BJ (cell line): Measurements from ENCODE around the gene SNRNP70. TPM values are rescaled to one million over a fixed set of nuclear protein-coding genes. Genes with fewer than 3 reads are reported as not detected.
A peak's percentile ranks its signal among the peaks of the same experiment; 100 is the strongest.
"Not testable (repeated sequence)": the region's sequence is repeated elsewhere in the genome, so short reads cannot be mapped to it uniquely, and the experiment has no call there.

Experiments used
- CTCF ChIA-PET: fragments of 350-600 bp; formaldehyde crosslinking; extraction: SDS; loops from one replicate; lab custom pipeline; 2021; ENCODE audit warnings: antibody characterized with exemption, inconsistent platforms; lab: Yijun Ruan, JAX
- POLR2A ChIA-PET: fragments of 300-600 bp; sonication (Branson Sonifier 250); formaldehyde crosslinking; extraction: SDS; loops from one replicate; lab custom pipeline; 2021; ENCODE audit warnings: antibody characterized with exemption; lab: Charles Lee
- DNase-seq: peaks from one replicate; pipeline ENCODE4 v3.0.0-alpha.2; 2011; ENCODE audit warnings: low read depth
- H3K27me3 ChIP-seq: 2 replicates; pipeline ENCODE4 v1.6.0; 2011; ENCODE audit warnings: low read length; ENCODE audit not compliant: control insufficient read depth, insufficient read depth
- H3K36me3 ChIP-seq: 2 replicates; pipeline ENCODE4 v1.5.1; 2011; ENCODE audit warnings: low read length; ENCODE audit not compliant: control insufficient read depth, insufficient read depth
- H3K4me3 ChIP-seq: 2 replicates; pipeline ENCODE4 v1.5.1; 2011; ENCODE audit warnings: low read depth, mild to moderate bottlenecking, control low read depth, low read length
- polyA minus RNA-seq: library from RNA; depleted of rRNA, polyadenylated mRNA; stranded (reverse); fragments of >200 nt; gene quantifications from 2 replicates; pipeline ENCODE4 v1.2.3, GENCODE V29; 2011; rRNA and poly(A)+ RNA removed
- polyA plus RNA-seq: library from polyadenylated mRNA; depleted of rRNA; stranded (reverse); fragments of >200 nt; gene quantifications from 2 replicates; pipeline ENCODE4 v1.2.3, GENCODE V29; 2011; rRNA removed
- TF ChIP-seq, protein P1 (sequence below): IDR thresholded peaks from 2 replicates; pipeline ENCODE4 v1.5.1; 2011; ENCODE audit warnings: low read depth, mild to moderate bottlenecking, control low read depth, inconsistent platforms, low read length, moderate library complexity; ENCODE audit not compliant: insufficient read depth

Gene SNRNP70, protein sequence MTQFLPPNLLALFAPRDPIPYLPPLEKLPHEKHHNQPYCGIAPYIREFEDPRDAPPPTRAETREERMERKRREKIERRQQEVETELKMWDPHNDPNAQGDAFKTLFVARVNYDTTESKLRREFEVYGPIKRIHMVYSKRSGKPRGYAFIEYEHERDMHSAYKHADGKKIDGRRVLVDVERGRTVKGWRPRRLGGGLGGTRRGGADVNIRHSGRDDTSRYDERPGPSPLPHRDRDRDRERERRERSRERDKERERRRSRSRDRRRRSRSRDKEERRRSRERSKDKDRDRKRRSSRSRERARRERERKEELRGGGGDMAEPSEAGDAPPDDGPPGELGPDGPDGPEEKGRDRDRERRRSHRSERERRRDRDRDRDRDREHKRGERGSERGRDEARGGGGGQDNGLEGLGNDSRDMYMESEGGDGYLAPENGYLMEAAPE
- 125 and 268 TPM in 2 replicates for polyA plus RNA-seq
- 27.9 and 28.8 TPM in 2 replicates for polyA minus RNA-seq

DNA sequence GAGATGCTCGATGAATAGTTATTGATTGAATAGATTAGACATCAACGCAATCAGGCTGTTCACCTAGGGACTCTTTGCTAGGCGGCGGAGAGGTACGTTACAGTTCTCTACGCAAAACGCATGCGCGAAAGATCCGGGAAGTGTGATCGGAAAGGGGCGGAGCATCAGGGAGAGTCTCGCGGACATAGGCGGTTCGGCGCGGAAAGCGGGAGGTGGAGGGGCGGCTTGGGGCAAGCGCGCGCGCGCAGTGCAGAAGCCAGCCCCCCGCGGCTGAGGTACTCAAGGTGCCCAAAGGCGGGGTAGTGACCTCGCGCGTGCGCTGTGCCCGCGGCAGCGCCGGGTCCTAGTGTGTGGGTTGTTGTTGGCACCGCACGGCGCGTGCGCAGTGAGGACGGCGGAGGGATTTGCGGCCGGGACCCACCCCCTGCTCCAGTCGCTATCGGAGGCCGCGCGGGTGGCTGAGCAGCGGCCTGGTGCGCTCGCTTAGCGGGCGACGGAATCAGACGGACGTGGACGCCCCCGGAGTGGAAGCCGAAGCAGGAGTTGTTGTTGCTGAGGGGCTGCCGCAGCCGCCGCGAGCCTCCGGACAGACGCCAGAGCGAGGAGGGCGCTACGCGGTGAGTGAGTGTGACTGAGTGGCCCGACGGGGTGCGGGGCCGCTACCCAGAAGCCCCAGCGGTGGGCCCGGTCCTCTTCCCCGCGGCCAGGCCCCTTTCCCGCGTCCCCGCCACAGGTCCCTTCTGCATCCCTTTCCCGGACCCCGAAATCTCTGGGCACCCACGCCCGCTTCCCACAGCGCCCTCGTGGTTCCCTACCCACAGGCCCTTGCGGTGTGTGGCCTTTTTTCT, at the start of gene SNRNP70:
Gene SNRNP70 (plus strand): TSS at position 432 of the 848 bp plus-strand sequence. CDS start 964 bp downstream, outside the sequence.
- Histone ChIP-seq H3K27me3 (no peaks in the 10 kb centered on the region), H3K36me3 (peaks cover 8% of the 10 kb centered on the region), H3K4me3 (peak within 1 kb of the TSS; percentile 85)
- peak; percentile 90 for DNase-seq
- POLR2A ChIA-PET = interaction anchor here (0.7 kb wide), 1 partner anchor 240 kb away, joined by 5 read pairs; the partner anchor contains the start of gene SLC6A16
- CTCF ChIA-PET = interaction anchor here (2.6 kb wide), 1 partner anchor 13 kb away, joined by 15 read pairs; no protein-coding TSS in a partner anchor
- TF ChIP-seq, protein P1, sequence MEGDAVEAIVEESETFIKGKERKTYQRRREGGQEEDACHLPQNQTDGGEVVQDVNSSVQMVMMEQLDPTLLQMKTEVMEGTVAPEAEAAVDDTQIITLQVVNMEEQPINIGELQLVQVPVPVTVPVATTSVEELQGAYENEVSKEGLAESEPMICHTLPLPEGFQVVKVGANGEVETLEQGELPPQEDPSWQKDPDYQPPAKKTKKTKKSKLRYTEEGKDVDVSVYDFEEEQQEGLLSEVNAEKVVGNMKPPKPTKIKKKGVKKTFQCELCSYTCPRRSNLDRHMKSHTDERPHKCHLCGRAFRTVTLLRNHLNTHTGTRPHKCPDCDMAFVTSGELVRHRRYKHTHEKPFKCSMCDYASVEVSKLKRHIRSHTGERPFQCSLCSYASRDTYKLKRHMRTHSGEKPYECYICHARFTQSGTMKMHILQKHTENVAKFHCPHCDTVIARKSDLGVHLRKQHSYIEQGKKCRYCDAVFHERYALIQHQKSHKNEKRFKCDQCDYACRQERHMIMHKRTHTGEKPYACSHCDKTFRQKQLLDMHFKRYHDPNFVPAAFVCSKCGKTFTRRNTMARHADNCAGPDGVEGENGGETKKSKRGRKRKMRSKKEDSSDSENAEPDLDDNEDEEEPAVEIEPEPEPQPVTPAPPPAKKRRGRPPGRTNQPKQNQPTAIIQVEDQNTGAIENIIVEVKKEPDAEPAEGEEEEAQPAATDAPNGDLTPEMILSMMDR = no peak

DNA sequence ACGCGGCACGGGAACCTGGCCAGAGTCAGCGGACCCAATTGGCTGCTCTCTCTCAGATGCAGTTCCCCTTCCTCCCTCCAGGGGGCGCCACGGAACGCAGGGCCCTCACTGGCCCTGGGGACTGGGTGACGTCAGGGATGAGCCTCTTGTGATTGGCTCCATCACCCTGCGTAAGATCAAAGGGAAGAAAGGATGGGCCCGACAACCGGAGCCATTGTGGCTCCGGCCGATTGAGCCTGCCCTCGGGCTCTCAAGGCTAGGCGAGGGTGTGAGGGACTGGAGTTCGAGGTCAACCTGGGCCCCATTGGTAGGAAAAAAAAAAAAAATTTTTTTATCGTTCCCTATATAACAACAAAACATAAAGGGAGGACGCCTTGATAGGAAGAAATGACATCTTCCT, 48.4 kb upstream of the SNRNP70 start, which contains the start of gene CGB1:
Gene CGB1 (minus strand): TSS at position 81 of the 400 bp plus-strand sequence. CDS start 184 bp downstream, outside the sequence.
- TF ChIP-seq, protein P1 = peak; percentile 53
- CTCF ChIA-PET, H3K27me3 ChIP-seq, POLR2A ChIA-PET, DNase-seq, H3K4me3 ChIP-seq, H3K36me3 ChIP-seq: not testable (repeated sequence)

DNA sequence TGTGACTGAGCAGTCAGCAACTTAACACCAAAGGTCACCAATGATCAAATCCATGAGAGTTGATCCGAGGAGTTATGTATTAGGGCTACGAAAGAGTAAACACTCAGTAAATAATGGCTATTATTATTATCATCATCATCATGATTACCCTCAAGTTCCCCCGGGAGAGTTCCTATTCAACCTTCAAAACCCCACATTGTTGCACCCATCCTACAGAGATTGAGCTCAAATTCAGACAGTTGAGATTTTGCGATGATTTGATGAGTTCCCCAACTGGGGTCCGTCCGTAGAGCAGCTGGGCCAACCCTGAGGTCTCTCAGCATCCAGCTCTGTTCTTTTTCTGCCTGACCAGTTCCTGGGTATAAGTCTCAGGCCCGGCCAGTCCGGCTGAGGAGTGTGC, 47.1 kb upstream of the SNRNP70 start:
- H3K36me3 ChIP-seq, H3K4me3 ChIP-seq, H3K27me3 ChIP-seq, POLR2A ChIA-PET, DNase-seq, CTCF ChIA-PET: not testable (repeated sequence)

DNA sequence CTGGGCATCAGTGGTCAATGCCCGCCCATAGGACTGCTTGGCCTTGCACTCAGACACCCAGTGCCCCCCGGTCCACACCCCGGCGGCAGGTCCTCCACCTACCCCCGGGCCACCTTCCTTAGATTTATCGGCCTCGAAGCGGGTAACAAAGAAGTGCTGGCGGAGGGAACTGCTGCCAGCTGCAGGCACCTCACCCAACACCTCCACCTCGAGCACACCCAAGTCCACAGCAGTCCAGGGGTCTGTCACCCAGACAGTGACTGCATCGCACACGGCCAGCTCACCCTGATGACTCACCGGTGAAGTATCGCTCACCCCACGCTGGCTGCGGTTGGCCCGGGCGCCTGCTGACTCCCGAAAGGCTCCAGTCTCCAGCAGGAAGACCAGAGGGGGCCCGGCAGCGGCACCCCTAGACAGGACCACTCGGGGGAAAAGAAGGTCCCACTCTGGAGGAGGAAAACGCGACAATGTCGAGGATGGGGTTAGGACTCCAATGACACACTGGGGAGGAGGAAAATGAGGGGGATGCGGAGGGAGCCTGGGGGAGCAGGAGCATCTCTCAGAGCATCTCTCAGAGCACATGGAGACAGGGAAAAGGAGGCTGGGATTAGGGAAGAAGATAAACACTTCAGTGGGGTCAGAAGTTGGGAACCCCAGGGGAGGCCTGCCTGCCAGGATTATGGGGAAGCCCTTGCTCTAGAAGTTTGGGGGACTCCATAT, 46.5 kb upstream of the SNRNP70 start:
- H3K27me3 ChIP-seq, DNase-seq, H3K4me3 ChIP-seq, H3K36me3 ChIP-seq, POLR2A ChIA-PET: not testable (repeated sequence)
- CTCF ChIA-PET = interaction anchor here (0.8 kb wide), 1 partner anchor 21 kb away, joined by 3 read pairs; no protein-coding TSS in a partner anchor

DNA sequence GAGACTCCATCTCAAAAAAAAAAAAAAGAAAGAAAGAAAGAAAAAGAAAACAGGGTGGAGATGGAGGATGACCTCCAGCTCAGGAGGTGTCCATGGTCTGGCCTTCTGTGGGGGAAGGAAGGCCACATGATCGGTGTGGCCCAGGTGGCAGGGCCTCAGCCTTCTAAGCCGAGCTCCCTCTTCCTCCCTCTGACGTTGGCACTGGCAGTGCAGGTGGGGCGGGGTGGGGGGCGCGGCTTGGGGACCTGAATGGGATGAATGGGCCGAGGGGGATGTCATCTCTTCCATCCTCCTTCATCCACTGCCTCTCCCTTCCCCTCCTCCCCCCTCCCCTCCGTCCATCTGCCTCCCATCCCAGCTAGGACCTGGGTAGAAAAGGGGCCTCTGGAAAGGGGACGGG, 45.5 kb upstream of the SNRNP70 start:
- H3K4me3 ChIP-seq, H3K27me3 ChIP-seq, CTCF ChIA-PET, POLR2A ChIA-PET, DNase-seq, H3K36me3 ChIP-seq: not testable (repeated sequence)

DNA sequence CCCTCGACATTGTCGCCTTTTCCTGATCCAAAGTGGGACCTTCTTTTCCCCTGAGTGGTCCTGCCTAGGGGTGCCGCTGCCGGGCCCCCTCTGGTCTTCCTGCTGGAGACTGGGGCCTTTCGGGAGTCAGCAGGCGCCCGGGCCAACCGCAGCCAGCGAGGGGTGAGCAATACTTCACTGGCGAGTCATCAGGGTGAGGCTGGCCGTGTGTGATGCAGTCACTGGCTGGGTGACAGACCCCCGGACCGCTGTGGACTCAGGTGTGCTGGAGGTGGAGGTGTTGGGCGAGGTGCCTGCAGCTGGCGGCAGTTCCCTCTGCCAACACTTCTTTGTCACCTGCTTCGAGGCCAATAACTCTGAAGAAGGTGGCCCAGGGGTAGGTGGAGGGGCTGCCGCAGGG, 43.1 kb upstream of the SNRNP70 start:
- DNase-seq = no peak
- ChIA-PET CTCF (no interaction called here), POLR2A (no interaction called here)
- H3K4me3 ChIP-seq = no peak overlapping the region
- TF ChIP-seq, protein P1 = no peak
- H3K27me3 ChIP-seq = no peaks in the 10 kb centered on the region
- no peaks in the 10 kb centered on the region for H3K36me3 ChIP-seq

DNA sequence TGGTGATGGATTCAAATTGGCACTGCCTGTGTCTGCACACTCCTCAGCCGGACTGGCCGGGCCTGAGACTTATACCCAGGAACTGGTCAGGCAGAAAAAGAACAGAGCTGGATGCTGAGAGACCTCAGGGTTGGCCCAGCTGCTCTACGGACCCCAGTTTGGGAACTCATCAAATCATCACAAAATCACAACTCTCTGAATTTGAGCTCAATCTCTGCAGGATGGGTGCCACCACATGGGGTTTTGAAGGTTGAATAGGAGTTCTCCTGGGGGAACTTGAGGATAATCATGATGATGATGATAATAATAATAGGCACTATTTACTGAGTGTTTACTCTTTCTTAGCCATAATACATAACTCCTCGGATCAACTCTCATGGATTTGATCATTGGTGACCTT, 42.6 kb upstream of the SNRNP70 start:
- POLR2A ChIA-PET, H3K4me3 ChIP-seq, CTCF ChIA-PET, H3K36me3 ChIP-seq, DNase-seq, H3K27me3 ChIP-seq: not testable (repeated sequence)

DNA sequence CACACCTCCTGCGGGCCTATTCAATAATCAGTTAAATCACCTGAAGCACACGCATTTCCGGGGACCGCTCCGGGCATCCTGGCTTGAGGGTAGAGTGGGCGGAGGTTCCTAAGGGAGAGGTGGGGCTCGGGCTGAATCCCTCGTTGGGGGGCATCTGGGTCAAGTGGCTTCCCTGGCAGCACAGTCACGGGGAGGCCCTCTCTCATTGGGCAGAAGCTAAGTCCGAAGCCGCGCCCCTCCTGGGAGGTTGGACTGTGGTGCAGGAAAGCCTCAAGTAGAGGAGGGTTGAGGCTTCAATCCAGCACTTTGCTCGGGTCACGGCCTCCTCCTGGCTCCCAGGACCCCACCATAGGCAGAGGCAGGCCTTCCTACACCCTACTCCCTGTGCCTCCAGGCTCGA, 41.7 kb upstream of the SNRNP70 start, which contains the start of gene CGB5:
Gene CGB5 (plus strand): TSS at position 301 of the 400 bp plus-strand sequence. CDS start 362 bp downstream, outside the sequence.
- H3K36me3 ChIP-seq, POLR2A ChIA-PET, H3K4me3 ChIP-seq, H3K27me3 ChIP-seq, DNase-seq: not testable (repeated sequence)
- CTCF ChIA-PET = interaction anchor here (0.8 kb wide), 1 partner anchor 12 kb away, joined by 3 read pairs; no protein-coding TSS in a partner anchor
